Activated T-cell treated with anti-CD3 and anti-CD28 coated beads for 24 hours (primary cell): ENCODE results near the gene UBE2V1.

Experiments
- DNase-seq: peaks from one replicate; pipeline ENCODE4 v3.0.0-alpha.2; 2020; ENCODE audit warnings: low read depth

UBE2V1 gene

GRCh38 chr20:50043573-50044352 is 69.2 kb downstream of the UBE2V1 start:
- no peak for DNase-seq

DNA sequence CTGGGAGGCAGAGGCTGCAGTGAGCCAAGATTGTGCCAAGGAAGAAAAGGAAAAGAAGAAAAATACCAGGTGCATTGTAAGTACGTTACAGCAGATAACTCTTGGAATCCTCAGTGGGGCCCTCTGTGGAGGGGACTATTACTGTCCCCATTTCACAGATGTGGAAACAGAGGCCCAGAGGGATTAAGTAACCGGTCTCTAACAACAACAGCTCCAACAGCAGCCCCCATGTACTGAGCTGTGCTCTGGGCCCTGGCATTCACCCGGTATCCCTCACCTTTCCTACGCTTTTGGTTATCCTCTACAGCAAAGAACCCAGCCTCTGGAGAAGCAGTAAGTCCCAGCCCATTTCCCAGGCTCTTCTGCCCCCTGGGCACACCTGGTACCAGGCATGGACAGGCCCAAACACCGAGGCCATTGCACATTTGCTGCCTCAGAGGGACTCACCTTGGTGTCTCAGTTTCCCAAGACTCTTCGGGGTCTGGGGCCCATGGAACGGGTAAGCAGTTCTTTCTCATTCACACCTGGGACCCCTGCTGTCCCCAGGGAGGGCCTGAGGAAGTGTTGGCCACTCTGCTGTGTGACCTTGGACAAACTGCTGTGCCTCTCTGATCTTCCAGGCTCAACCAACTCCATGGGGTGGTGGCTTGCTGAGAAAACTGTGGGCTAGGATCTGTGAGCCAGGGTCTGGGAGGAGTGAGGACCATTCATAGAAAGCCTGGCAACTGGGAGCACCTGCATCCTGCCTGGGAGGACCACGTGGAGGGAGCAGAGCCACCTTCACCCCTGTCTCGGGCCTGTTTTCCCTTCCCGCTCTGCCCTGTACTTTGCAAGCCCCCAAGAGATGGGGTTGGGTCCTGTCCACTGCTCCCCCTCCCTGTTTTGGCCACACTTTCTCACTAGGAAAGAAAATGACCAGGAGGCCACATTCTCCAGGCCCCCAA is 70.3 kb downstream of the UBE2V1 start:
- no peak for DNase-seq

- no peak for DNase-seq
Observed at GRCh38 chr20:50041246-50041873, 71.6 kb downstream of the UBE2V1 start.

- no peak for DNase-seq
Observed at GRCh38 chr20:50040432-50041245, 72.3 kb downstream of the UBE2V1 start.

DNA sequence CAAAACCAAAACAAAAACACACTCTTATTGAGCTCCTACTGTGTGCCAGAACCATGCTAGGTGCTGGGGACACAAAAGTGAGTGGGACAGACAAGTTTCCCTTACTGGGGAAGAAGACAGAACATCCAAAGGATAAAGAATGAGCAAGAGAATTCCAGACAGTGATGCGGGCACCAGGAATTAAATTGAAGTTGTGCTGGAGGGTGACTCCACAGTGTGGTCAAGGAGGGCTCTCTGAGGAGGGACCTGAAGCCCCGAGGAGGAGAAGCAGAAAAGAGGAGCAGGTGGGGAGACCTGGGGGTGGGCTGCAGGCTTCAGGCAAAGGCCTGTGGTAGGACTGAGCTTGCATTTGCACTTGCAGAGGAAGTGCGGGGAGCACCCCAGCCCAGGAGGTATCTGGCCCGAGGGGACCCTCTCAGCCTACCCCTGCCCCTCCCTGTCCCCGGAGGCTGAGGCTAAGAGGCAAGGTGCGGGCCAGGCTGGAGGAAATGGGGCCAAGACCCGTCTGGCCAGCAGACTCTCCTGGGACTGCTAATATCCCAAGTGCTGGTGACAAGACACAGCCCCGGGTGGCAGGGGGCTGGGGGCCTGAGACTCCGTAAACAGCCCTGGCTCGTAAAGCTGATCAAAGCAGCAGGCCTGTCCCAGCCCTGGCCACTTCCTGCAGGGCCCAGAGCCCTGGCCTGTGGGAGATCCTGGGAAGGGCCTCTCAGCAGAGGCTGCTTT is 73.1 kb downstream of the UBE2V1 start:
- DNase-seq: no peak

DNA sequence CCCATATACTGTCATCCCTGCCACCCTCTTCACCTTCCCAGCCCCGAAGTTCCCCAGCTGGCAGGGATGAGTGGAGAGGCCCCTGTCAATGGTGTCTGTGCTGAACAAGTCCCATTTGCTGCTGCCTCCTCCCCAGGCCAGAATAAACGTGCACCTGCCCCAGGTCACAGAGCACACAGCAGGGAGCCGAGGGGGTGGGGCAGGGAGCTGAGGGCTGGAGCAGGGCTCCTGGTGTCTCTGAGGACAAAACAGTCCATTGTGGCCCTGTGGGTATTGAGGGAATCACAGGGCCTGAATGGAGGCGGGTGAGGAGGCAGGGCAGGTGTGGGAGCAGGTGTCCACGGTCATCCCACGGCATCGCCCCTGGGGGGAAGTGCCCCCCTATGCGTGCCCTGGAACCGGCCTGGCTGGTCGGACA is 74.4 kb downstream of the UBE2V1 start:
- DNase-seq: no peak

DNA sequence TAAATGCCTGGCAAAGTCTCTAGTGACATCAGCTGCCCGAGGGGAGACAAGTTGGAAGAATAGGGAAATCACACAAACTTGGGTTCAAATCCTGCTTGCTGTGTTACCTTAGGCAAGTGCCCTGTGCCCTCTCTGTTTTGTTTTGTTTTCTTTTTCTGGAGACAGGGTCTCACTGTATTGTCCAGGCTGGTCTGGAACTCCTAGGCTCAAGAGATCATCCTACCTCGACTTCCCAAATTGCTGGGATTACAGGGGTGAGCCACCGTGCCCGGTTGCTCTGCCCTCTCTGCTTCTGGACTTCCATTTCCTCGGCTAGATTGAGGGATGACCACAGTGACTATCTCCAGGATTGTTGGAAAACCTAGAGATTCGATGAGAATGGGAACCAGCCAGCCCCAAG is 74.8 kb downstream of the UBE2V1 start:
- DNase-seq: no peak

- no peak for DNase-seq
Observed at GRCh38 chr20:50037575-50037974, 75.4 kb downstream of the UBE2V1 start.

- DNase-seq: no peak
Observed at GRCh38 chr20:50037123-50037522, 75.8 kb downstream of the UBE2V1 start.

DNA sequence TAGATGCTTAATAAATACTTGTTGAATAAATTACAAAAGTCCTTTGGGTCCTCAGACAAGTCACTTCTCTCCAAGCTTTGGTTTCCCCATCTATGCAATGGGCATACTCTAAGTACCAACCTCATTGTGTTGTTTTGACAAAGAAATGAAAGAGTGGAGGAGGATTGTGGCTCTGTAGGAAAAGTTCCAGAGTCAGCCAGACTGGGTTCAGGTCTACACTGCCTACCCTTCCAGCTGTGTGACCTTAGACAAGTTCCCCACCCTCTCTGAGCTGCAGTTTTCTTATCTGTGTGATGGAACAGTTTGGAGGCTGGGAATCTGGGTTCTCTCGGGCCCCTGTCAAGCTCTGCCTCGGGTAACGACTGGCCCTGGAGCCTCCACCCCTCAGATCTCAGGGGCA is 76.2 kb downstream of the UBE2V1 start:
- DNase-seq: no peak

- DNase-seq: no peak
Observed at GRCh38 chr20:50034567-50035180, 78.3 kb downstream of the UBE2V1 start.

DNA sequence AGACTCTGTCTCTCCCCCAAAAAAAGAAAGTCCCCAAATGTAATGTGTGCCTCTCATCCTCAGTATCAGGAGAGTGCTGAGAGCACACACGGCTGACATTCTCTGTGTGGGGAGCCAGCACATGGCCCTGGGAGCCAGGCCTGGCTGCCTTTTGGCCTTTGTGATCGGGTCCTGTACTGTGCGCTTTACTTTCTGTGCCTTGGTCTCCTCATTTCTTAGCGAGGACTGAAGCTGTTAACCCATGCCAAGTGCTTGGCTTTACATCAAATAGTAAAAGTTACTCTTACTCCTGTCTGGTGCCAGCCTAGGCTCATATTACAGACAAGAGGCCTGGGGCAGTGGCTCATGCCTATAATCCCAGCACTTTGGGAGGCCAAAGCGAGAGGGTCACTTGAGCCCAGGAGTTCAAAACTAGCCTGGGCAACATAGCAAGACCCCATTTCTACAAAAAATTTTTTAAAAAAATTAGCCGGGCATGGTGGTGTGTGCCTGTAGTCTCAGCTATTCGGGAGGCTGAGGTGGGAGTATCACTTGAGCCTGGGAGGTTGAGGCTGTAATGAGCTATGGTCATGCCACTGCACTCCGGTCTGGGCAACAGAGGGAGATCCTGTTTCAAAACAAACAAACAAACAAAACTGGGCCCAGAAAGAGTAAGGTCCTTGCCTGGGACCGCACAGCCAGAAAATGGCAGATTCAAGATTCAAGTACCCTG is 79.8 kb downstream of the UBE2V1 start:
- no peak for DNase-seq
